Measurements from ENCODE around the gene EXOSC2.
A peak's percentile ranks its signal among the peaks of the same experiment; 100 is the strongest.
"Not testable (repeated sequence)": the region's sequence is repeated elsewhere in the genome, so short reads cannot be mapped to it uniquely, and the experiment has no call there.

Gene EXOSC2

DNA sequence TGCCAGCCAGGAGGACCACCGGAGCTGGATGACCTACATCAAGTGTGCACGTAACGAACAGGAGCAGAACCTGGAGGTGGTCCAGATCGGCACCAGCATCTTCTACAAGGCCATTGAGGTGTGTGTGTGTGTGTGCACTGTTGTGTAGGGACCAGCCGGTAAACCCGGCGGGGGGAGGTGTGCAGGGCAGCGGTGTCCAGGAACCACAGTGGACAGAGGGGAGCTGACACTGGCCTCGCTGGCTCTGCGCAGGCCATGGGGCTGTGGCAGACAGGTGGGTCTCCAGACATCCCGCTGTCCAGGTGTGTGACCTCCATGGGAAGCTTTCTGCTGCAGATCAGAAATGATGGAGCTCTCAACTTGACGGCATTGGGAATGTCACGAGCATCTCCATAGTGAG, 25.4 kb upstream of the EXOSC2 start:
- DNase-seq (ENCODE audit: low read depth), result no peak

DNA sequence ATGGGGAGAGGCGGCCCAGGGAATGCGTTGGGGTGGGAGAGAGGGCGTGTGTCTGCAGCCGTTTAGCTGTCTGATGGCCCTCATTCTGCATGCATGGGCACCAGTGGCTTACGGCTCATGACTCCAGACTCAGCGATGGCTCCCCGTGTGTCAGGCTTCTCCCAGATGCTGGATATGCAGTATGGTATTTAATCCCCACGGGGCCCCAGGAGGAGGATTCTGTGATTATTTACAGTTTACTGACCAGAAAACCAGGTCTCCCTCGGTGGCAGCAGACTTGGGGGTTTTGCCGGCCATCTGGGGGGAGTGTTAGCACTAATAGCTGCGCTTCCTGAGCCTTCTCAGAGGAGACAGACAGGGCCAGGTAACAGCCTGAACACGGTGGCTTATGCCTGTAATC, 24.9 kb upstream of the EXOSC2 start:
- DNase-seq (ENCODE audit: low read depth), result no peak

DNA sequence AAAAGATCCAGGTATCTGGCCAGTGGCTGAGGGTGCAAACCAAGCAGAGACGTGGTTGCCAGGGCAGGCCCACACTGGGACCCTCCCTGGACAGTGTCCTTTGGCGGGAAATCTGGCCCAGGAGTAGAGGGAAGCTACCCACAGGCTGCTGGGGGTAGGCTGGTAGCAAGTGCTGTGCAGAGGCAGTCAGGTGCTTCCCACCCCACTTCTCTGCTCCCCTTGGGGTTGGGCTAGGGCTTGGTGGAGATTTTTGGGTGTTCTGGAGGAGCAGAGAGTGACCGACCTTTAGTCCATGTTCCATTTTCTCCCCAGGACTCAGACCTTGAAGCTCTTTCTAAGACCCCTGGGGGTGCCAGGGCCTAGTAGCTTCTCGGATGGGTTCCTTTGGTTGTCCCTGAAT, 23.6 kb upstream of the EXOSC2 start:
- no peak for DNase-seq (ENCODE audit: low read depth)

DNA sequence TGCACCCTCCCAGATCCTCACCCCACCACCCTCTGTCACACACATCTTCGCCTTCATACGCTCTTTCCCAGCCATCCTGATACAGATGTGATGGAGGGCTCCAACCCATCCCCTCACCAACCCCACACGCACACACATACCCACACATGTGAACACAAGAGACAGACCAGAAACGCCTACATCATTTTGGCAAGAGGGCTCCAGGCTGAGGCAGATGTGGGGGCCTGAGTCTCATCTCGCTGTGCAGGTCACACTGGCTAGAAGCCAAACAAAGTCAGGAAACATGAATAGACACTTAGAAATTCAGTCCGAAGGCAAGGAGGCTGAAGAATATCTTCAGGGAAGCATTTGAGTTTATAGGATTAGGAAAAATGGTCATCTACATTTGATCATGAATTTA, 22.9 kb upstream of the EXOSC2 start:
- no peak for DNase-seq (ENCODE audit: low read depth)

DNA sequence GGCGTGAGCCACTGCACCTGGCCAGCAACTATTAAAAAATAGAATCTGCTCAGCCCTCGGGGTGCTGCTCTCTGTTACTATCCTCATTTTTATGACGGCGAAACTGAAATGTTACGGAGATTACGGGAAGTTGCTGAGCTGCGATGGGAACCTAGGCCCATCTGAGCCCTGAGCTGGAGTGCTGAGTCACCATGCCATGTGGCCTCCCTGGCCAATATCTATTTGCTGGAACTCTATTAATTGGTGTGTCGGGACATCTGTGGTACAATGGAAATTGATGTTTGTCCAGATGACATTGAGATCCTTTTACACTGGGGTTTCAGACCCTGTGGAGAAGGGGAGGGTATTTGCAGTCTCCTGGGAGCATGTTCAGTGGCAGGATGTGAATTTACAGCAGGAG, 21.1 kb upstream of the EXOSC2 start:
- DNase-seq (ENCODE audit: low read depth), result no peak

DNA sequence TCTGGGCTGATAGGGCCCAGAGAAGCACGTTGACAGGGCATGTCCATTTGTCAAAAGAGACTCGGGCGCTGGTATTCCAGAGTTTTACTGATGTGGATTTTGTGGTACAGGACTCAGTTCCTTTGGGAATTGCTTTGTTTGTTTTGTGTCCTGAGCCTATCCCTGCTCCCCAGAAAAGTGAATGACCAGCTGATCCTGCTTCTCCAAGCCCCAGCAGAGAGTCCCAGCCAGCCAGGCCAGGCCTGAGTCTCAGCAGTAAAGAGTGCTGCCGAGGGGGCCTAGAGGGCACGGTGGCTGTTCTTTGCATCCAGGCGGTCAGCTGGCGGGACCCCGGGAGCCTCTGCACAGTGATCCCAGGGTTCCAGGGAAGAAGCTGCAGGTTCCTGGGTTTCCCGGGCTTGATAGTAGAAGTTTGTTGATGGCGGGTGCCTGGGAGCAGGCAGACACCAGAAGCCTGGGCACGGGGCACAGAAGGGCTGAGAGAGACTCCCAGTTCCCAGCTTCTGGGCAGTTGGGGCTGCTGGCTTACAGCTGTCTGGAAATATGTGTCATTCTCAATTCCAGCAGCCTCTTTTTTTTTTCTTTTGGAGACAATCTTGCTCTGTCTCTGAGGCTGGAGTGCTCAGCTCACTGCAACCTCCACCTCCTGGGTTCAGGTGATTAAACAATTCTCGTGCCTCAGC, 20.5 kb upstream of the EXOSC2 start:
- DNase-seq (ENCODE audit: low read depth), result no peak

DNA sequence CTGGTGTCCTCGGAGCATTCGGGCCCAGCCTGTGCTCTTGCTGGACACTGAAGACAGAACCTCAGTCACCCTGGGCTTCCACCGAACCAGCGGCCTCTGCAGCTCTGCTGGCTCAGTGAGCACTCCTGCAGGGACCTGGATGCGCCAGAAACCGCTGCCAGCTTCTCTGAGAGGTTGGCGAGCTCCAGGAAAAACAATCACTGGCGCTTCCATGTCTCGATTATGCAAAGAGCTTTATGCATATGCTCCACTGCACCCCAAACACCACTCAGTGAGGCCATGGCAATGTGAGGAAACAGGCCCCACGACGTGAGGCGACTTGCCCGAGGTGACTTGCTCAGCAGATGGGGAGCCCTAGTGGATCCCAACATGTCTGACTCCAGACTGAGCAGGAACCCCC, 18.2 kb upstream of the EXOSC2 start:
- no peak for DNase-seq (ENCODE audit: low read depth)

DNA sequence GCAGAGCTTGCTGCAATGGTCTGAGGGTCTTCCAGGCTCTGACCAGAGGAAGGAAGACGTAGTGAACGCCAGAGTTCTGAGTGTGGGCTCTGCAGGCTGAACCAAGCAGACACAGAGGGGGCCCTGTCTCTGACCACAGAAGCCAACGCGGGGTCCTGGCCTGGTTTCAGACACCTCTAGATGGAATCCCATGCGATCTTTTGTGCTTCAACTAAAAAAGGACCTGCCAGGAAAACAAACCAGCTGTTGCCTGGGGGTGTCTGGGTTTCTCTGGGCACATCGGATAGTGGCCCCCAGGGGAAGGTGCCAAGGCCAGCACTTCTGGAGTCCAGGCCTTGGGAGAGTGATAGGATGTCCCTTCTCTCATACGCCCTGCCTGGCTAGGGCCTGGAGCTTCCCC, 16.3 kb upstream of the EXOSC2 start:
- no peak for DNase-seq (ENCODE audit: low read depth)

DNA sequence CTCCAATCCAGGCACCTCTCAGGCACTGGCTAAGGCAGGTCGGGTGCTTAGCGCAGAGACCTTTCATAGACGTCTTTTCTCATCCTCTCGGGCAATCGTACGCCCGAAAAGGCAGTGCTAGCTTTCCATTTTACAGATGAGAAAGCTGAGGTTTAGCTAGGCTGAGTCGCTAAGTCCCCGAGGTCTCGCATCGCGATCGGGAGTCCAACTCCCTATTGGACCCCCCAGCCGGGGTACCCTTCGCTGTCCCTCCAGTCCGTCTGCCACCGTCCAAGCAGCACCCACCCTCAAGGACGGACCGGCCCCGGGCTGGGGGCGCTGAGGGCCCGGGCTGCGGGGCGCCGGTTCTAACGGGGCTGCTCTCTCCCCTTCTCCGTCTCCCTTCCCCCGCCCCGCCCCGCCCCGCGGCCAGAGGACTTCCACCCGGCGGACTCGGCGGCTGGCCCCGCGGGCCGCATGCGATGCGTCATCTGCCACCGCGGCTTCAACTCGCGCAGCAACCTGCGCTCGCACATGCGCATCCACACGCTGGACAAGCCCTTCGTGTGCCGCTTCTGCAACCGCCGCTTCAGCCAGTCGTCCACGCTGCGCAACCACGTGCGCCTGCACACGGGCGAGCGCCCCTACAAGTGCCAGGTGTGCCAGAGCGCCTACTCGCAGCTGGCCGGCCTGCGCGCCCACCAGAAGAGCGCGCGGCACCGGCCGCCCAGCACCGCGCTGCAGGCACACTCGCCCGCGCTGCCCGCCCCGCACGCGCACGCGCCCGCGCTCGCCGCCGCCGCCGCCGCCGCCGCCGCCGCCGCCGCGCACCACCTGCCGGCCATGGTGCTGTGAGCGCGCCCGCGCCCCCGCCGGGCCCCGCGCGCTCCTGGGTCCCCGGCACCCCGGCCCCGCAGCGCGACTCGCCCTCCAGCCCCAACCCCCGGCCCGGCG, 12.5 kb upstream of the EXOSC2 start:
- peak; percentile 60 for DNase-seq (ENCODE audit: low read depth)

DNA sequence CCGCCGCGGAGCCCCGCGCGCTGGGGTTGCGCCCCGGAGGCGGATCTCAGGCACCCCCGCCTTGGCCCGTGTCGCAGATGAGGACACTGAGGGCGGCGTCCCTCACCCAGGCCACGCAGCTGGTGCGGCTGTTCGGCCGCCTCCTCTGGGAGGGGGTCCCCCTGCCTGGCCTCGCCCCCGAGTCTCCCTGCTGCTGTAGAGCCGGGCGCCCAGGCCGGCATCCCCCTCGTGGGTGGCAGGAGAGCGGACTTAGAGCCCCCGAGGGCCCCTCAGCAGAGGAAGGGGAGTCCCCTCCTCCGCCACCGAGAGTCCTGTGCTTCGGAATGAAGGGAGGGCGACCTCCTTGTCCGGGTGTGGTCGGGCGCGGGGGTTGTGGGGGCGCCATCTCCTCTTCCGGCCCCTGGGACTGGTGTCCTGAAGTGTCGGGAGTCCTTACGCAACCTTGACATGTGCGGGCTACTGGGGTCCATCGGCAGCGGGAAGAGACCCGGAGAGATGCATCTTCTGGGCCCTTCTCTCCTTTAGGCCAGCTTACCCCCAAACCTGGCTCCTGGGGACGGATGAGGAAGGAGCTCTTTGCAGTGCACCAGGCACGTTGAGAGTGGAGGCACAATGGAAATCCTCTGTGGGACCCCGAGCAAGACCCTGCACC, 11.7 kb upstream of the EXOSC2 start:
- DNase-seq (ENCODE audit: low read depth), result no peak

DNA sequence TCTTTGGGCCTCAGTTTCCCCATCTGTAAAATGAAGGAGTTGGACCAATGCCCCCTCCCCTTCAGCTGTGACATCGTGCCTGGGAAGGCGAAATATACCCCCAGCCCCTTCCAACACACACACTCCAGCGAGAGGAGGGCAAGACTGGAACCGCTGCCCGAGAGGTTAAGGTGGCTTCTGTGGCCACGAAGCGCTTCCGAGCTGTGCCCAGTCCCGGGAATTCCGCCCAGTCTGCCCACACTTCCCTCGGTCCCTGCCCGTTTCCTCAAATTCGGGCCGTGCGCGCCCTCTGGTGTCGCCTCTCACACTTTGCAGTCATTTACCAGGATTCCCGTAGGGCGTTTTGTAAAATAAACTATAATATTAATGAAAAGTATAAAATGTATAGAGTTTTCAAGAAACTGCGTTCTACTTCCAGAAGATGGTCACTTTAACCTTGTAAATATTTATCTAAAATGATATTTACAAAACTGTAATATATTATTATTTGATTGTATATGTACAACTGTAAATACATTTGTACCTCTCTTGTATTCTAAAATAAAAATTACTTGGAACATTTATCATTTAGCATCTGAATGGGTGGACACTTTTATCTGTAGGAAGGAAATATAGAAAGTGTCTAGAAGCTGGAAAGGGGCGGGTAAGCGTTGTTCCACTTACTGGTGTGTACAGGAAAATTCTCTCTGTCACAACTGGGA, 11.0 kb upstream of the EXOSC2 start:
- peak; percentile 46 for DNase-seq (ENCODE audit: low read depth)

DNA sequence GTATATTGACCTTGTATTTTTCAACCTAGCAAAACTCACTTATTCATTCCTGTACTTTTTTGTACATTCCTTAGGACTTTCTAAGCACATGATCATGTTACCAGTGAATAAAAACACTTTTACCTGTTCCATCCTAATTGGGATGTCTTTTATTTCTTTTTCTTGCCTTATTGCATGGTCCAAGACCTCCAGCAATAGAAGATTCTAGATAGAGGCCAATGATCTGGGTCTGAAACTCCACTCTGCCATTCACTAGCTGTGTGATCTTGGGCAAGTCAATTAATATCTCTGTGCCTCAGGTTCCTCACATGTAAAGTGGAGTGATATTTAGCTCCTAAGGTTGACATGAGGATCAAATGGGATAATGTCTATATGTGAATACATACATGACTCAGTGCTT, 8.5 kb upstream of the EXOSC2 start:
- no peak for DNase-seq (ENCODE audit: low read depth)

DNA sequence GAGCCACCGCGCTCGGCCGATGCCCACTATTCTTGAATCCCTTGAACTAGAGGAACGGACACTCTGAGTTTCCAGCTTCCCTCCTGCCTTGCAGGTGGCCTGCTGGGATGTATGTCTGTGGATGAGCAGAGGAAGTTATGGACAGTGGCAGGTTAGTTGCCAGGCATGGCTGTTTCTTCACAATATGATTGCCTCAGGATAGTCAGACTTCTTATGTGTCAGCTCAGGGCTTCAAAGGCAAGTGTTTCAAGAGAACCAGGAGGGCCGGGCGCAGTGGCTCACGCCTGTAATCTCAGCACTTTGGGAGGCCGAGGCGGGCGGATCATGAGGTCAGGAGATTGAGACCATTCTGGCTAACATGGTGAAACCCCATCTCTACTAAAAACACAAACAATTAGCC, 7.6 kb upstream of the EXOSC2 start:
- not testable (repeated sequence) for DNase-seq (ENCODE audit: low read depth)

DNA sequence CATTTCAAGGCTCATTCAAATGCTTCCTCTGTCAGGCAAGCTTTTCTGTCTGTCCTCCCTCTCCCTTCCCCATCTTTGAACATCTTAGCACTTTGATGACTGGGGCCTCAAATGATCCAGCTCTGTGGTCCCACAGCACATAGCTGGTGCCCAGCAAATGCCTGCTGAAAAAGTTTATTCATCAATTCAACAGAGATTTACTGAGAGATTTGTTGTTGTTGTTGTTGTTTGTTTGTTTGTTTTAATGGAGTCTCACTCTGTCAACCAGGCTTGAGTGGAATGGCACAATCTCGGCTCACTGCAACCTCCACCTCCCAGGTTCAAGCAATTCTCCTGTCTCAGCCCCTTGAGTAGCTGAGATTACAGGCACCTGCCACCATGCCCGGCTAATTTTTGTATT, 6.0 kb upstream of the EXOSC2 start:
- DNase-seq (ENCODE audit: low read depth), result no peak

DNA sequence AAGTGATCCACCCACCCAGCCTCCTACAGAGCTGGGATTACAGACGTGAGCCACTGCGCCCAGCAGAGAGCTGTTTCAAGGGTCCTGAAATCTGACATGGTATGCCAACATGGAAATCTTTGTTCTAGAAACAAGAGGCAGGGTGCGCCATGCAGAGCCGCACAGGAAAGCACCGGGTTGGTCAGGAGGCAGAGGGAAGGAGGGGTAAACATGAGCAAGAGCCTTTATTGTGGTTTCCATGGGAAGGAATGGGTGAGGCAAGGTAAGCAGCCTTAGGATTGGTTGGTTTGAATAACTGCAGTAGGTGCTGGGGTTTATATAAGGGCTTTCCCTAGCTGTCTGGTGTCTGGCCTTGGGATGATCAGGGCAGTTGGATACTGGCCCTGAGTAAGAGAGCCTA, 5.5 kb upstream of the EXOSC2 start:
- DNase-seq (ENCODE audit: low read depth), result no peak

DNA sequence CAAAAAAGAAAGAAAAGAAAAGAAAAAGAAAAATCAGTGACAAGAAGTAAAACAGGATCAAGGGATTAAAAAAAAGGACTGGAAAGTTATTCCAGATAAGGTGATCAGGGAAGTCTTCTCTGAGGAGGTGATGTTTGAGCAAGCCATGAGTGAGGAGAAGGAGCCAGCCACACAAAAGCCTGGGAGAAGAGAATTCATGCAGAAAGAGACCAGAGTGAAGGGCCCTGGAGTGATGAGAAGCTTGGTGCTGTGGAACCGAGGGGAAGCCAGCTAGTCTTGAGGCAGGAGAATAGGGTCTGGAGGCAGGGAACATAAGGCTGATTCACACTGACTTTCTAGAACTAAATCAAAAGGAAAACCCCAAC, 4.0 kb upstream of the EXOSC2 start:
- DNase-seq (ENCODE audit: low read depth), result no peak

DNA sequence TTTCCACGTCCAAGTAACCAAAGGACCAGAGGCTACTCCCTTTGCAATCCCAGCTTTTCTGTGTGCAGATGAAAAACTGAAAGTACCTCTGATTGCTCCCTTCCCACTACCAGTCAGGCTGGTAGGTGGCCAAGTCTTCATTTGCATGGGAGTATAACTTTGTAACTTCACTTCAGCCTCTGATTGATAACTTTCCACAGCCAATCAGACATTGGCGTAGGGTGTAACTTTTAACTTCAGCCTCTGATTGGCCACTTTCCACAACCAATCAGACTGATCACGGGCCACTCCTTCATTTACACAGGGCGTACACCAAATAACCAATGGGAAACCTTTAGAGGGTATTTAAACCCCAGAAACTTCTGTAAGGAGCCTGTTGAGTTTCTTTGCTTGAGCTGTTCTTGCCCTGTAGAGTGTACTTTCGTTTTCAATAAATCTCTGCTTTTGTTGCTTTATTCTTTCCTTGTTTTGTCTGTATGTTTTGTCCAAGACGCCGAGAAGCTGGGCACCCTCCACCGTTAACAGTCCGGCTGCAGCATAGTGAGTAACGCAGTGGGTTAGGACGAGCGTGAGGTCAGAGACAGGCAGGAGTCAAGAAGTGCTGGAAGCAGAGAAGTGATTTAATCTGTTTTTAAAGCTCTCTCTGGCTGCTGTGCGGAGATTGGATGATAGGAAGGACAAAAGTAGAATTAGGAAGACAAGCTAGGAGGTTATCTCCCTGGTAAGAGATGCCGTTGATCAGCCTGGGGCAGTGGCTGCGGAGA, 3.5 kb upstream of the EXOSC2 start:
- DNase-seq (ENCODE audit: low read depth), result no peak

DNA sequence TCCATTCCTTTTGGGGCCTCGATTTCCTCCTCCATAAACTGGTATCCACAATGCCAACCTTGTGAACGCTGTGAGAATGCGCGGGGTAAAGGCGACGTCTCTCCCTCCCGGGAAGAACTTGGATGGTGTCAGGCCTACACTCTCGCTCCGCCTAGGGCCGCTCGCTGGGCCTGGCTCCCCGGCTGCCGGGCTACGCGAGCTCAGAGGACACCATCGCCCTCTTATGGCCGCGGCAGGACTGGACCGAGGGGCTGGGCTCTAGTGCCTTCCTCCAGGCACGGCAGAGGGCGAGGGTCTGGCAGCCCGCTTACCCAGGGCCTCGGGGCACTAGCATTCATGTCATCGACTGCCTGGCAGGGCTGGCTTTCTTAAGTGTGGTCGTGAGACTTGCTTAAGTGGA, 1.3 kb upstream of the EXOSC2 start:
- DNase-seq (ENCODE audit: low read depth), result no peak

DNA sequence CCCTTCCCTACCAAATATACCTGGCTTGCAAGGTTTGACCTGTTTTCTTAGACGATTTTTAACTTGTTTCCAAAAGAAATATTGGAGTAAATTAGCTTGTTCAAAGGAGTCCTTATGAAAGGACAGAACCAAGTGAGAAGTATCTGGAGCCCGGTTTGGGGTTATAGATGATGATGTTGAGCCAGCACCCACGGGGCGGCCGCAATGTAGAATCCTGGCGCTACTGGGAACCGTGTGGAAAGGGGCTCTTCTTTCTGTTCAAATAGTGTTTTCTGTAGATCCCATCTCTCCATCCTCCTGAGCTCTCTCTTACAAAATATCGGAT, 517 bp upstream of the EXOSC2 start:
- DNase-seq (ENCODE audit: low read depth), result no peak

DNA sequence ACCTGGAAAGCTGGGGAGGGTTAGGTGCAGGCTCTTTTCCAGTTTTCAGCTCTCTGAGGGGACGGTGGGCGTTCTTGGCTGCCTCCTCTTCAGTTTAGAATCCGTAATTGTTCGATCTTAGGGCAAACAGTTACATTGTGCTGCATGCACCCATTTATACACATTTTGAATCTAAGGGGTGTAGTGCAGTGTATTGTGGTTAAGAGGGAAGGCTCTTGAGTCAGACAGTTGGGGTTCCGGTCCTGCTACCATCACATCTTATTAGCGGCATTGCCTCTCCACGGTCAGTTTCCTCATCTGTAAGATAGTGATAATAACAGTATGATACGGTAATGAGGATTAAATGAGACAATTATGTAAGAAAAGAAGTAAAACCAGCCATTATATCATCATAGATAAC, 625 bp downstream of the EXOSC2 start:
- DNase-seq (ENCODE audit: low read depth), result no peak

DNA sequence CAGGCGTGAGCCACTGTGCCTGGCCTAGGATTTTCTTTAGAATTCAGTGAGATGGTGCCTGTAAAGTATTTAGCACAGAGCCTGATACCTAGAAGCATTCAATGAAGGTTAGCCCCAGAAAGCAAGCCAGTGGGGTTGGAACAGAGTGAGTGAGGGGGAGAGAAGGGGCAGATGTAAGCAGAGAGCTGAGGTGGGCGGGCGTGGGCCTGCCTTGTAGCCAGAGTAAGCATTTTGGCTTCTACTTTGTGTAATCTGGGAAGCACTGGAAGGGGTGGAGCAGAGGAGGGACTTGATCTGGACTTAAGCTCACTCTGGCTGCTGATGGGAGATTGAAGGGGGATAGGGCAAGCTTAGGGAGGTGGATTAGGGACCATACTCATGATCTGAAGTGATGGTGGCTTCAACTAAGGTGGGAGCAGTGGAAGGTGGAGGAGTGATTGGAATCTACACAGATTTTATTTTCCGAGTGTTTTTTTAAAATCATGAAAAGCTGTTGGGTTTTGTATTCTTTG, 2.6 kb downstream of the EXOSC2 start:
- DNase-seq (ENCODE audit: low read depth), result no peak

DNA sequence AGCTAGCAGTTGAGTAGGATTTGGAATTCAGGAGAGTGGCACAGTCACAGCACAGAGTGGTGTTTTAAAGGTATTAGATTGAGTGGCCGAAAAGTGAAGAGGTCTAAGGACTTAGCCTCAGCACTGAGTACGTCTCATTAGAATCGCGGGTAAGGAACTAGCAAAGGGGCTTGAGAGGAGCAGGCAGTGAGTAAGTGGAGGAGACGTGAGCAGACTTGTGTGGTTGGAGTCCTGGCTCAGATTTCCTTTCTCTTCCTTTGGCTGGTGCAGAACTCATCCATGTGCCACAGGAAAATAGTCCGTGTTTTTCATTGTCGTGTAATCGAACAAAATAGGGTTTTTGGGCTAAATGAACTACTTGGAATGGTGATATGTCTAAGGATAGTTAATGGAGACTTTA, 3.4 kb downstream of the EXOSC2 start:
- DNase-seq (ENCODE audit: low read depth), result no peak

Measured in activated T-cell treated with anti-CD3 and anti-CD28 coated beads for 24 hours (primary cell).